GM12865 (cell line): ENCODE measurements around the gene RBX1.
A peak's percentile ranks its signal among the peaks of the same experiment; 100 is the strongest.

ENCODE experiments used
- DNase-seq: peaks from one replicate; pipeline ENCODE4 v3.0.0; 2010; ENCODE audit warnings: low read depth
- H3K4me3 ChIP-seq: 2 replicates; pipeline ENCODE4 v1.5.1; 2011; ENCODE audit warnings: mild to moderate bottlenecking, low read depth, low read length, control low read depth
- TF ChIP-seq, protein P1 (sequence below): IDR thresholded peaks from 2 replicates; pipeline ENCODE4 v1.5.1; 2011; ENCODE audit warnings: low read length, control low read depth, low read depth, inconsistent platforms; ENCODE audit not compliant: insufficient read depth; ENCODE audit errors: missing control alignments

Gene RBX1

DNA sequence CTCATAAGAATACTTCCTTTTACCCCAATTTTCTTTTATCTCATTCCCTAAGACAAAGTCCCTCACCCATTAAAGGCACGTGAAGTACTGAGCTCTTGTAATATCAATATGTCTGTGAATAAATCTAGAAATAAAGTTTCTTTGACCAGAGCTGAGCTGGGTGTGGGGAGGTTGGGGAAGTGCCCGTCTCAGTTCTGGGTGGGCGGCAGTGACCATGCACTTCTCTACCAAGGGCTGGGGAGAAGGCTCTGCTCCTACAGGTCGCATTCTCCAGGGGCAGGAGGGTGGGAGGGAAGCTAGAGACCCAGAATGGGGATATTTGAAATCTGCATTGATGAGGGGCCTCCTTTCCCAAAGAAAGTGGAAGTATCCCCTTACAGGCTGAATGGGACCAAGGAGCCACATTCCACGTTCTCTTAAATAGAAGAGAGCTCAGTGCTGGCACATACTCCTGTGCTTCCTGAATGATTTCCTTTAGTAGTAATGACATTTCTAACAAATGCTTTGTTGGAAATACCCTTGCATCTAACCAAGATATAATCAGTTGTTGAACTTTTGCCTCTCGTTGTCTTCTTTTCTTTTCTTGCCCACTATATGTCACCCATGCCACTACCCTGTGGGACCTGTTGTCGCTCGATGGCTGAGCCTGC, 16.1 kb downstream of the RBX1 start:
- H3K4me3 ChIP-seq: no peak overlapping the region
- TF ChIP-seq, protein P1, sequence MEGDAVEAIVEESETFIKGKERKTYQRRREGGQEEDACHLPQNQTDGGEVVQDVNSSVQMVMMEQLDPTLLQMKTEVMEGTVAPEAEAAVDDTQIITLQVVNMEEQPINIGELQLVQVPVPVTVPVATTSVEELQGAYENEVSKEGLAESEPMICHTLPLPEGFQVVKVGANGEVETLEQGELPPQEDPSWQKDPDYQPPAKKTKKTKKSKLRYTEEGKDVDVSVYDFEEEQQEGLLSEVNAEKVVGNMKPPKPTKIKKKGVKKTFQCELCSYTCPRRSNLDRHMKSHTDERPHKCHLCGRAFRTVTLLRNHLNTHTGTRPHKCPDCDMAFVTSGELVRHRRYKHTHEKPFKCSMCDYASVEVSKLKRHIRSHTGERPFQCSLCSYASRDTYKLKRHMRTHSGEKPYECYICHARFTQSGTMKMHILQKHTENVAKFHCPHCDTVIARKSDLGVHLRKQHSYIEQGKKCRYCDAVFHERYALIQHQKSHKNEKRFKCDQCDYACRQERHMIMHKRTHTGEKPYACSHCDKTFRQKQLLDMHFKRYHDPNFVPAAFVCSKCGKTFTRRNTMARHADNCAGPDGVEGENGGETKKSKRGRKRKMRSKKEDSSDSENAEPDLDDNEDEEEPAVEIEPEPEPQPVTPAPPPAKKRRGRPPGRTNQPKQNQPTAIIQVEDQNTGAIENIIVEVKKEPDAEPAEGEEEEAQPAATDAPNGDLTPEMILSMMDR: no peak
- no peak for DNase-seq

DNA sequence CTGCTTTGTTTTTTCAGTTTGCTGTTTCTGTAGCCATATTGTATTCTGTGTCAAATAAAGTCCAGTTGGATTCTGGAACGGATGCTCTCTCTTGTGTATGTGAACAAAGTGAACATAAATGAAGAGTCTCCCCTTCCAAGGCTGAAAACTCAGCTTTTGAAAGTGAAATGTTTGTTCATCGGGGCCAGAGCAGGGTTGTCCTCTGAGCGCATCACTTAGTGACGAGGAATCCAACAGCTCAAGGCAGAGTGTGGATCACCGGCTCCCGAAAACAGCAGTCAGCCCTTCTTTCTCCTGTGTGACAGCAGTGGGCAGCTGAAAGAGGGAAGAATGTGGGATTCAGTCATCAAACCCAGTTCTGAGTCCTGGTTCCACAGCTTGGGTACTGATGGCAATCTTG, 21.4 kb downstream of the RBX1 start:
- DNase-seq: no peak
- no peak overlapping the region for H3K4me3 ChIP-seq
- TF ChIP-seq, protein P1: no peak

DNA sequence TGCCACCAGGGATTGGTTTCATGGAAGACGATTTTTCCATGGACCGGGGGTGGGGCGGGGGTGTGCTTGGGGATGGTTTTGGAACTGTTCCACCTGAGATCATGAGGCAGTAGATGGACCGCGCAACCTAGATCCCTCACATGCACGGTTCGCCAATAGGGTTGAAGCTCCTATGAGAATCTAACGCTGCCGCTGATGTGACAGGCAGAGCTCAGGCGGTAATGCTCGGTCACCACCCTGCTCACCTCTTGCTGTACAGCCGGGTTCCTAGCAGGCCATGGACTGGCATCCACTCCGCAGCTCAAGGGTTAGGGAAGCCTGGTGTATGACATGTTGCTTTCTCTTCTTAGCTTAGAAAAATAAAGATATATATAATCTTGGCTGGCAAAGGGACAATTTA, 22.0 kb downstream of the RBX1 start:
- H3K4me3 ChIP-seq: no peak overlapping the region
- DNase-seq: no peak
- TF ChIP-seq, protein P1: no peak

DNA sequence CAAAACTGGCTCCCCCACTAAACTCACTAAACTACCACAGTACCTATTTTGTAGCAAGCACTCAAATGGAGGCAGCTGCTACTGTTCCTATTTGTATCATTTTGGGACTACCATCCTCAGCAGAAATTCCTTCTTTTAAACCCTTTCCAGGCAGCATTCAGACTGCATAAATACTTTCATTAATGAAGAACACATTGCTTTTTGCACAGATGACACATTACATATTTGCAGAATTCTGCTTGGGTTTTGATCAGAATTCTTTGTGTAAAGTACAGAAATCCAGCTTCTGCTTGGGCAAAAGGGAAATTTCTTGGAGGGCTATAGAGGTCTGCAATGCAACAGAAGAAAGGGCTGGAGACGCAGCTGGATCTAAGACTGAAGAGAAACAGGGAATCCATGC, 24.2 kb downstream of the RBX1 start:
- no peak for DNase-seq
- no peak overlapping the region for H3K4me3 ChIP-seq
- TF ChIP-seq, protein P1: no peak

DNA sequence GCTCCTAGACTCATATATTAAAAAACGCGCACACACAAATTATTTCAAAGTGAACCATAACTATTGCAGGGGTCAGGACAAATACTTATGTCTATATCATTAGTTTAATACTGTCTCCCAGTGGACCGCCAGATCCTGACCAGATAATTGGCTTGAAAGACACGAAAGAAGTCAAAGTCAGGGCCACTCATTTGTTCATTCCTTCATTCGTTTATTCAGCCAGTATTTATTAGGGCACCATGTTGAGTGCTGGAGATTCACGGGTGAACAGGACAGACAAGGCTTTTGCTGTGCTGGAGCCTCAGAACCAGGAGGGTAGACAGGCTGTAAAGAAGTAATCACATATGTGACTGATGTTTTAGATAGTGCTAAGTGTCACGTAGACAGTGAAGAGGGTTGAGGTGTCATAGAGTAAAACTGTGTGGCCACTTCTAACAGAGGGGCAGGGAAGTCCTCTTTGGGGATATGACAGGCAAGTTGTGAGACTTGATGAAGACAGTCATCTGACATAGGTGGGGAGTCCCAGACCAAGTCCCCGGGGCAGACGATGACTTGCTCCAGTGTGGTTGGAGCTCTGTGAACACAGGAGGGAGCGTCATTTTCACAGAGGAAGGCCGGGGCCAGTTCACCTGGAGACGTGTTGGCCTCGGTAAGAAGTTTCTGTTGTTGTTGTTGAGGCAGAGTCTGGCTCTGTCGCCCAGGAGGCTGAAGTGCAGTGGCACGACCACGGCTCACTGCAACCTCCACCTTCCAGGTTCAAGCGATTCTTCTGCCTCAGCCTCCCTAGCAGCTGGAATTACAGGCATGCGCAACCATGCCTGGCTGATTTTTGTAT, 25.9 kb downstream of the RBX1 start:
- TF ChIP-seq, protein P1: no peak
- H3K4me3 ChIP-seq: no peak overlapping the region
- peak; percentile 21 for DNase-seq

DNA sequence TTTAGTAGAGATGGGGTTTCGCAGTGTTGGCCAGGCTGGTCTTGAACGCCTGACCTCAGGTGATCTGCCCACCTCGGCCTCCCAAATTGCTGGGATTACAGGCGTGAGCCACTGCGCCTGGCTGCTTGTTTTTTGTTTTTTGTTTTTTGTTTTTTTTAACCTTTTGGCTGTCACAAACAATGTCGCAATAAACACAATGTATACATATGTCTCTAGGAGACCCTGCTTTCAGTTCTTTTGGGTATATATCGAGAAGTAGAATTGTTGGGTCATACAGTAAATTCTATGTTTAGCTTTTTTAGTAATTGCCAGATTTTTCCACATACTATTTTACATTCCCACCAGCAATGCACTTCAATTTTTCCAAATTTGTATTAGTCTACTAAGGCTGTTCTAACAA, 28.0 kb downstream of the RBX1 start:
- DNase-seq: no peak
- TF ChIP-seq, protein P1: no peak
- H3K4me3 ChIP-seq: no peak overlapping the region
